ENCODE data around the gene POPDC2. TPM values are rescaled to one million over a fixed set of nuclear protein-coding genes. Genes with fewer than 3 reads are reported as not detected.

POPDC2 gene
- total and polyA plus RNA-seq, 4 experiments from 2014 or later: 2.0 to 7.4 (median 5.0) TPM

DNA sequence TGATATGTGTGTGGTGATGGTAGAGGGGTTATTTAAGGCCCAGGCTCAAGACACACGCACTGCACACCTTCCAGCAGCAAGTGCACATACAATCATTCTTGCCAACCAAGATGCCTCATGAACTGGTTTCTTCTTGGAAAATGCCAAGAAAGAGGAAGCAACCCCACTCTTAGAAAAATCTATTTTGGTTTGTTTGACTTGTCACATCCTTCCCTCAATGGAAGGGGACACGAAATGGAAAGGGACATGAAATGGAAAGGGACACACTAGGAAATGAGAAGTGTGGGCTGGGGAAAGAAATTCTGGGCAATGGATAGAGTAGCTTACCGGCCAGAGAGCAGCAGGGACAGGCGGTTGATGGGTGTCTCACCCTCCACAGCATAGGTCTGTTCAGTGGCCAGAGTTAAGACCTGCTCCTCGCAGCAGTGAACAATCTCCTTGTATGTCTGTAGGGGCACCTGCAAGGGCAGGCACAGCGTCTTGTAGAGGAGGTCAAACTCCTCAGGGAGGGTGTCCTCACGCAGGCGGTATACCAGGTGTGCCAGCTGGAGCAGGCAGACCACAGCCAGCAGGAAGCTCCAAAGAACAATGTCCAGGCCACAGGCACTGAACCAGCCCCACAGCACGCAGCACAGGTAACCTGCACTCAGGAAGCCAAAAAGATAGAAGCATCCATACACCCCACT lies 640 bp downstream of the POPDC2 start:
- no peak overlapping the region for H3K4me3 ChIP-seq (ENCODE audit: low read length in 2 of 2)
- CTCF ChIA-PET (ENCODE audit: partially characterized antibody): no interaction called here
- intact Hi-C loops (cut with micrococcal nuclease): no loop called here
- Mint-ChIP-seq H3K4me3 (no peak overlapping the region), H3K27ac (peak overlapping the region in 2 of 7 donors; percentile 8 to 45), H3K27me3 (no peaks in the 10 kb centered on the region), H3K4me1 (peaks cover 0 to 2% (median under 1%) of the 10 kb centered on the region in 4 donors), H3K9me3 (no peaks in the 10 kb centered on the region), H3K36me3 (peaks cover 15 to 24% of the 10 kb centered on the region in 2 donors)
- DNase-seq: no peak
- H3K27me3 ChIP-seq (ENCODE audit: insufficient read depth, low read length): no peaks in the 10 kb centered on the region
- H3K36me3 ChIP-seq (ENCODE audit: insufficient read depth, low read length): no peaks in the 10 kb centered on the region
- no peak overlapping the region for H3K27ac ChIP-seq (ENCODE audit: low read depth, low read length)
- H3K9me3 ChIP-seq (ENCODE audit: control insufficient read depth in 1 of 2, low read length in 2 of 2): no peaks in the 10 kb centered on the region
- no peaks in the 10 kb centered on the region for H3K4me1 ChIP-seq (ENCODE audit: insufficient read depth, low read length)
- POLR2A ChIA-PET (ENCODE audit: partially characterized antibody): no interaction called here

DNA sequence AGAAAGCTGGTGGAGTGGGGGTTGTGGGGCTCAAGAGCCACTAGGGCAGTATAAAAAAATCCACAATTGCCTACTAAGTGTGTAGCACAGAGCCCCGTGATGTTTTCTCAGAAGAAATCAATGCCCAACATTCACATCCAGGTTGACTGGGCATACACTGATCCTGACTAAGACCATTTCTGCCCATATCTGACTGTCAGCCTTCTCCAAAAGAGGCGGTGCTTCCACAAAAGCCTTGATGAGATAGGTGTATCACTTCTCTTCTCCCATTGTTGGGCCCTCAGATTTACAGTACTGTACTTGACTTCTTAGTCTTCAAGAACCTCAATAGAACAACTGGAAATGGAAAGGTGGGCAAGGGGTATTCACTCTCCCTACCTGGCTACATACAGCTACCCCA lies 1.4 kb downstream of the POPDC2 start:
- ChIA-PET CTCF (ENCODE audit: partially characterized antibody) (no interaction called here), POLR2A (ENCODE audit: partially characterized antibody) (no interaction called here)
- no peak overlapping the region for H3K27ac Mint-ChIP-seq
- DNase-seq: no peak
- no peak overlapping the region for H3K4me3 Mint-ChIP-seq
- Histone ChIP-seq H3K4me1 (ENCODE audit: insufficient read depth, low read length) (no peaks in the 10 kb centered on the region), H3K4me3 (ENCODE audit: low read length in 2 of 2) (no peak overlapping the region), H3K9me3 (ENCODE audit: control insufficient read depth in 1 of 2, low read length in 2 of 2) (no peaks in the 10 kb centered on the region), H3K27ac (ENCODE audit: low read depth, low read length) (no peak overlapping the region), H3K36me3 (ENCODE audit: insufficient read depth, low read length) (no peaks in the 10 kb centered on the region), H3K27me3 (ENCODE audit: insufficient read depth, low read length) (no peaks in the 10 kb centered on the region)
- intact Hi-C loops (cut with micrococcal nuclease): no loop called here
- H3K36me3 Mint-ChIP-seq: peaks cover 15 to 28% of the 10 kb centered on the region in 2 donors
- H3K4me1 Mint-ChIP-seq: peaks cover 0 to 2% (median under 1%) of the 10 kb centered on the region in 4 donors
- no peaks in the 10 kb centered on the region for H3K27me3 Mint-ChIP-seq
- H3K9me3 Mint-ChIP-seq: no peaks in the 10 kb centered on the region

DNA sequence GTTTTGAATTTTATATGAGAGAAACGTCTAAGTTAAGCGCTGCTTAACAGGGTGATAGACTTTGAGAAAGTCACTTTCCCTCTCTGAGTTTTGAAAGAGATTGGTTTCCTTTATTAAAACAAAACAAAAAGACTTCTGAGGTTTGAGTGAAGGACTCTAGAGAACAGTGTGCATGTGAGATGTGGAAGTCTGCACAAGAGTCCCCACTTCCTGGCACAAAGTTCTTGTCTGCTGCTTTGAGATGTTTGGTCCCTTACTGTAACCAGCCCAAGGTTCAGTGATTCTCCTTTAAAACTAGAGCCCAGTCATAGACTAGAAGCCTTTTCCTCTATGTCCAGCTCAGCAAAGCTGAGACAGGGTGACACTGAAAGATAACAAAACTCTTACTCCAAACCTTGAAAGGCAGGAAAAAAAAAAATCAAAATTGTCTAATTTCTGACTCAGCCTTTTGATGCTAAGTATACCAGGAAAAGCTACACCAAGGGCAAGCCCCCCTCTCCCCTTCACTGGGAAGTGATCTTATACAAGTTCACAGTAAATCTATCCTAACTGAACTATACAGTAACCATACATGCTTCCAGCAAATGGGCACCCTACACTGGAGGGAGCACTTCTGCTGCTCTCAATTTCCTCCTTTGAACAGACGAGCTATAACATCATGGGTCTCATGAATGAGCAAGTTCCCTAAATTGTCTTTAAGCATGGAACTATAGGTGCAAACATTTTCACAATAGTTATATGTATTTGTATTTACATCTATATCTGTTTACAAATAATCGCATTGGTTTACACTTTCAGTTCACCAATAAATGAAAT lies 2.3 kb downstream of the POPDC2 start:
- intact Hi-C loops (cut with micrococcal nuclease): no loop called here
- Mint-ChIP-seq H3K27ac (no peak overlapping the region), H3K9me3 (no peaks in the 10 kb centered on the region), H3K4me1 (peaks cover 0 to 2% (median under 1%) of the 10 kb centered on the region in 4 donors), H3K36me3 (peaks cover 18 to 33% of the 10 kb centered on the region in 2 donors), H3K4me3 (no peak overlapping the region), H3K27me3 (no peaks in the 10 kb centered on the region)
- Histone ChIP-seq H3K27ac (ENCODE audit: low read depth, low read length) (no peak overlapping the region), H3K4me1 (ENCODE audit: insufficient read depth, low read length) (no peaks in the 10 kb centered on the region), H3K27me3 (ENCODE audit: insufficient read depth, low read length) (no peaks in the 10 kb centered on the region), H3K36me3 (ENCODE audit: insufficient read depth, low read length) (no peaks in the 10 kb centered on the region), H3K4me3 (ENCODE audit: low read length in 2 of 2) (no peak overlapping the region), H3K9me3 (ENCODE audit: control insufficient read depth in 1 of 2, low read length in 2 of 2) (no peaks in the 10 kb centered on the region)
- CTCF ChIA-PET (ENCODE audit: partially characterized antibody): interaction anchor here (1.2 kb wide), 1 partner anchor 17 kb away, joined by 3 read pairs; no protein-coding TSS in a partner anchor
- no peak for DNase-seq
- POLR2A ChIA-PET (ENCODE audit: partially characterized antibody): no interaction called here

DNA sequence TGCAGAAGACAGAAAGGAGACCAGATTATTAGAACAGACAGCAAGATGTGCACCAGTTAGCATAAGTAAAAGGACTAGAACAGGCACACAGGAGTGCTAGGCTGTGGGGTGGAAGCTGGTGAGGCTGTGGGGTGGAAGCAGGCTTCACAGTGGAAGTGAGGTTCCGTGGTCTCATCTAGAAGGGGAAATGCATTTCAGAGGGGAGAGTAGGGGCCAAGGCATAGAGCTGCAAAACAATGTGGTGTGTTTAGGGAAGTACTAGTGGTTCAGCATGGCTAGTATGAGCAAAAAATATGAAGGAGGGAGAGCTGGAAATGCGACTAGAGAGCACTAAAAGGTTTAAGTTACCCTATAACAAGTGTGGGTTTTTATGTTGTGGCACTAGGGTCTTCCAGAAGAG lies 6.5 kb downstream of the POPDC2 start:
- peaks cover 27 to 49% of the 10 kb centered on the region in 2 donors for H3K36me3 Mint-ChIP-seq
- CTCF ChIA-PET (ENCODE audit: partially characterized antibody): no interaction called here
- H3K4me3 Mint-ChIP-seq: no peak overlapping the region
- no peaks in the 10 kb centered on the region for H3K9me3 Mint-ChIP-seq
- intact Hi-C loops (cut with micrococcal nuclease): no loop called here
- Histone ChIP-seq H3K27me3 (ENCODE audit: insufficient read depth, low read length) (no peaks in the 10 kb centered on the region), H3K4me1 (ENCODE audit: insufficient read depth, low read length) (no peaks in the 10 kb centered on the region), H3K27ac (ENCODE audit: low read depth, low read length) (no peak overlapping the region), H3K36me3 (ENCODE audit: insufficient read depth, low read length) (no peaks in the 10 kb centered on the region), H3K9me3 (ENCODE audit: control insufficient read depth in 1 of 2, low read length in 2 of 2) (no peaks in the 10 kb centered on the region), H3K4me3 (ENCODE audit: low read length in 2 of 2) (no peak overlapping the region)
- no peak overlapping the region for H3K27ac Mint-ChIP-seq
- H3K4me1 Mint-ChIP-seq: peaks cover 0 to 2% (median 0%) of the 10 kb centered on the region in 4 donors
- POLR2A ChIA-PET (ENCODE audit: partially characterized antibody): no interaction called here
- H3K27me3 Mint-ChIP-seq: no peaks in the 10 kb centered on the region
- DNase-seq: no peak

DNA sequence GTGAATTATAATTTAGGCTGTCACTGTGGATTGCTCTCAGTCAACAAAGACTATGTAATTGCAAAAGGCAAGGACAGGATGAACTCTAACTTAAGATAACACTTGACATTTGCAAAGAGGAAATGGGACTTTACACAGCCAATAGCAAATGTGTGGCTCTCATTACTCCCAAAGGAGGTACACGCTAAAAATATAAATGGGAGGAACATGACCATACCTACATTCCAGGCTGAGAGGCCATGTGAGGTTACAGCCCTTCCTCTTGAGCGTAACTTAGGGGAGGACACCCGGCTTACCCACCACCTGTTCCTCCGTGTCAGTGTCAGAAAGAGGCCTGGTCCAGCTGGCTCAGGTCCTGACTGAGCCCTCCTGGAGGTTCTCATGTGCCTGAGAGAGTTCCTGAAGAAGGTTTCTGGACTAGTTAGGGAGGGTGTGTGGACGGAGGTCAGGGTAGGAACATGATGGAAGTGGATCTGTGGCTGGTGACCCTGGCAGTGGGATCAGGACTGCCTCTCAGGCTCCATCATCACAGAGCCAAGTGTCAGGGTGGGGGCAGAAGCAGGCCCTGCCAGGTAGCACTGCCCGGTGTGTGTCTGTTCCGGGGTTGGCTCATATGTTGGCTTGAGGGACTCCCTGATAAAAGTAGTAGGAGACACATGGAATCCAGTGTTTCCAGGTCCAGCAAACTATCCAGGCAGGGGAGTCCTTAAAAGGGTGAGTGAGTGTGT lies 7.9 kb downstream of the POPDC2 start:
- no peaks in the 10 kb centered on the region for H3K27me3 Mint-ChIP-seq
- no peak overlapping the region for H3K4me3 Mint-ChIP-seq
- peaks cover 34 to 57% of the 10 kb centered on the region in 2 donors for H3K36me3 Mint-ChIP-seq
- DNase-seq: no peak
- H3K4me3 ChIP-seq (ENCODE audit: low read length in 2 of 2): no peak overlapping the region
- H3K9me3 Mint-ChIP-seq: no peaks in the 10 kb centered on the region
- no peaks in the 10 kb centered on the region for H3K27me3 ChIP-seq (ENCODE audit: insufficient read depth, low read length)
- no peaks in the 10 kb centered on the region for H3K4me1 Mint-ChIP-seq
- no peaks in the 10 kb centered on the region for H3K36me3 ChIP-seq (ENCODE audit: insufficient read depth, low read length)
- ChIA-PET CTCF (ENCODE audit: partially characterized antibody) (no interaction called here), POLR2A (ENCODE audit: partially characterized antibody) (no interaction called here)
- no peak overlapping the region for H3K27ac ChIP-seq (ENCODE audit: low read depth, low read length)
- no peak overlapping the region for H3K27ac Mint-ChIP-seq
- H3K4me1 ChIP-seq (ENCODE audit: insufficient read depth, low read length): no peaks in the 10 kb centered on the region
- intact Hi-C loops (cut with micrococcal nuclease): no loop called here
- H3K9me3 ChIP-seq (ENCODE audit: control insufficient read depth in 1 of 2, low read length in 2 of 2): no peaks in the 10 kb centered on the region

DNA sequence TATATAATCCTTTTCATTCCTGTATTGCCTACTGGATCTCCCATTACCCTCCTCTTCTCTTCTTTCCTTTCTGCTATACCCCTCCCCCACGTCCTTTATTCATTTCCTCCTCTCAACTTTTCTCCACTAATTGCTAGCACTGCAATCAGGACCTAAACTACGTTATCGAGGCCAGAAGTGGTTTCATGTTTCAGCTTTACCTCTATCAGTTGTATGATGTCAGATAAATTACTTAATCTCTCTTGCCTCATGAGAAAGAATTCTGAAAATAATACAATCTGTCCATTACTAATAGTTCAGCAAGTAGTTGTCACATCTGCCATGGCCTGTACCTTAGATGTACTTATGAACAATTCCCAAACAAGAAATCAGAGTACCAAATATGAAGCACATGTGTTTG lies 10.6 kb downstream of the POPDC2 start:
- H3K4me3 Mint-ChIP-seq: no peak overlapping the region
- no peak for DNase-seq
- H3K27me3 Mint-ChIP-seq: no peaks in the 10 kb centered on the region
- intact Hi-C loops (cut with micrococcal nuclease): no loop called here
- Histone ChIP-seq H3K4me3 (ENCODE audit: low read length in 2 of 2) (no peak overlapping the region), H3K4me1 (ENCODE audit: insufficient read depth, low read length) (no peaks in the 10 kb centered on the region), H3K27me3 (ENCODE audit: insufficient read depth, low read length) (no peaks in the 10 kb centered on the region), H3K9me3 (ENCODE audit: control insufficient read depth in 1 of 2, low read length in 2 of 2) (no peaks in the 10 kb centered on the region), H3K36me3 (ENCODE audit: insufficient read depth, low read length) (no peaks in the 10 kb centered on the region), H3K27ac (ENCODE audit: low read depth, low read length) (no peak overlapping the region)
- H3K27ac Mint-ChIP-seq: peak overlapping the region in 1 of 7 donors; percentile 85
- no peaks in the 10 kb centered on the region for H3K4me1 Mint-ChIP-seq
- peaks cover 42 to 68% of the 10 kb centered on the region in 2 donors for H3K36me3 Mint-ChIP-seq
- CTCF ChIA-PET (ENCODE audit: partially characterized antibody): no interaction called here
- POLR2A ChIA-PET (ENCODE audit: partially characterized antibody): no interaction called here
- H3K9me3 Mint-ChIP-seq: no peaks in the 10 kb centered on the region

DNA sequence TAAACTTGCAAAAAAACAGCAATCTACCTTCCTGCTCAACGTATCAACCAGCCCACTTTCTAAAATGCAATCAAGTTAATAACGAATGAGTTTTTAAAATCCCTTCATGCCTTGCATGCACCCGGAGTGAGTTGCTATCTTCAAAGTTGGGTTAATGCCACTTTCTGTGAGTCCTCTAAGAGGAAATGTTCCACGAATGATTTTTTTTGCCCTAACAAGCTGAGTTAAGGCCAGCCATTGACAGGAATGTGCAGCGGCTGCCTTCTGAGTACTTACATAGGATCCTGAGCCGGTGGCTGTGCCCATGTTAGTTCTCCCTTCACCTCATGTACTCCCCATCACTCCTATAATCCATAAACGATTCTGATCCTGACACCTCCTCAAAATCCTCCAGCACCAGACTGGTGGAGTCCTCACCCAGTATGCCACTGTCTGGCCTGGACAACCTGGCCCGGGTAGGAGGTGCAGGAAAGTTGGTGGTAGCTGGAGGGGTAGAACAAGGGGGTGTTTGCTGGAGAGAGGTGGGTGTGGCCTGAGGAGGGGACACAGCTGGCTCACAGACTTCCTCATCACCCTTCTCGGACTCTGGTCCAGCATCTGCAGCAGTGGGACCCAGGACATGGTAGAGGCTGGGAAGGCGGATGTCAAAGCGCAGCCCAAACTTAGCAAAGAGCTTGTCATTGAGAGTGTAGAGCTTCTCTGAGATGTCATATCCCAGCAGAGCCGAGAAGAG lies 12.4 kb downstream of the POPDC2 start:
- Histone ChIP-seq H3K36me3 (ENCODE audit: insufficient read depth, low read length) (no peaks in the 10 kb centered on the region), H3K27ac (ENCODE audit: low read depth, low read length) (no peak overlapping the region), H3K4me1 (ENCODE audit: insufficient read depth, low read length) (no peaks in the 10 kb centered on the region), H3K4me3 (ENCODE audit: low read length in 2 of 2) (no peak overlapping the region), H3K9me3 (ENCODE audit: control insufficient read depth in 1 of 2, low read length in 2 of 2) (no peaks in the 10 kb centered on the region), H3K27me3 (ENCODE audit: insufficient read depth, low read length) (no peaks in the 10 kb centered on the region)
- Mint-ChIP-seq H3K9me3 (no peaks in the 10 kb centered on the region), H3K36me3 (peaks cover 47 to 63% of the 10 kb centered on the region in 2 donors), H3K4me1 (no peaks in the 10 kb centered on the region), H3K4me3 (no peak overlapping the region), H3K27me3 (no peaks in the 10 kb centered on the region), H3K27ac (no peak overlapping the region)
- intact Hi-C loops (cut with micrococcal nuclease): no loop called here
- ChIA-PET CTCF (ENCODE audit: partially characterized antibody) (no interaction called here), POLR2A (ENCODE audit: partially characterized antibody) (no interaction called here)
- no peak for DNase-seq
